BJ (cell line): ENCODE results near the gene ZDHHC1. TPM values are rescaled to one million over a fixed set of nuclear protein-coding genes. Genes with fewer than 3 reads are reported as not detected.
"Not testable (repeated sequence)": the region's sequence is repeated elsewhere in the genome, so short reads cannot be mapped to it uniquely, and the experiment has no call there.

ENCODE experiments used
- CTCF ChIA-PET: fragments of 350-600 bp; formaldehyde crosslinking; extraction: SDS; loops from one replicate; lab custom pipeline; 2021; ENCODE audit warnings: antibody characterized with exemption, inconsistent platforms; lab: Yijun Ruan, JAX
- POLR2A ChIA-PET: fragments of 300-600 bp; sonication (Branson Sonifier 250); formaldehyde crosslinking; extraction: SDS; loops from one replicate; lab custom pipeline; 2021; ENCODE audit warnings: antibody characterized with exemption; lab: Charles Lee
- DNase-seq: peaks from one replicate; pipeline ENCODE4 v3.0.0-alpha.2; 2011; ENCODE audit warnings: low read depth
- H3K27me3 ChIP-seq: 2 replicates; pipeline ENCODE4 v1.6.0; 2011; ENCODE audit warnings: low read length; ENCODE audit not compliant: control insufficient read depth, insufficient read depth
- H3K36me3 ChIP-seq: 2 replicates; pipeline ENCODE4 v1.5.1; 2011; ENCODE audit warnings: low read length; ENCODE audit not compliant: control insufficient read depth, insufficient read depth
- H3K4me3 ChIP-seq: 2 replicates; pipeline ENCODE4 v1.5.1; 2011; ENCODE audit warnings: low read depth, mild to moderate bottlenecking, control low read depth, low read length
- polyA plus RNA-seq: library from polyadenylated mRNA; depleted of rRNA; stranded (reverse); fragments of >200 nt; gene quantifications from 2 replicates; pipeline ENCODE4 v1.2.3, GENCODE V29; 2011
- TF ChIP-seq, protein P1 (sequence below): IDR thresholded peaks from 2 replicates; pipeline ENCODE4 v1.5.1; 2011; ENCODE audit warnings: low read depth, mild to moderate bottlenecking, control low read depth, inconsistent platforms, low read length, moderate library complexity; ENCODE audit not compliant: insufficient read depth

ZDHHC1 gene
- polyA plus RNA-seq, 1 experiment, result 7.4 TPM

DNA sequence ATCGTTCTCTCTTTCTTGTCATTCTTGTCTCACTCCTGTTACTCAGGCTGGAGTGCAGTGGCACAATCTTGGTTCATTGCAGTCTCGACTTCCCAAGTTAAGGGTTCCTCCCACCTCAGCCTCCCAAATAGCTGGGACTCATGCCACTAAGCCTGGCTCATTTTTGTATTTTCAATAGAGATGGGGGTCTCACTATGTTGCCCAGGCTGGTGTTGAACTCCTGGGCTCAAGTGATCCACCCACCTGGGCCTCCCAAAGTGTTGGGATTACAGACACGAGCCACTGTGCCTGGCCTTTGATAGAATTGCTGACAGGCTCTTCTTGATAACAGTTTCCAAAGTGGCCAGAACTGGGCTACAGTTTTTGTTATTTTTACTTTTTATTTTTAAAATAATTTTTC, 55.2 kb downstream of the ZDHHC1 start:
- CTCF ChIA-PET, result no interaction called here
- TF ChIP-seq, protein P1, sequence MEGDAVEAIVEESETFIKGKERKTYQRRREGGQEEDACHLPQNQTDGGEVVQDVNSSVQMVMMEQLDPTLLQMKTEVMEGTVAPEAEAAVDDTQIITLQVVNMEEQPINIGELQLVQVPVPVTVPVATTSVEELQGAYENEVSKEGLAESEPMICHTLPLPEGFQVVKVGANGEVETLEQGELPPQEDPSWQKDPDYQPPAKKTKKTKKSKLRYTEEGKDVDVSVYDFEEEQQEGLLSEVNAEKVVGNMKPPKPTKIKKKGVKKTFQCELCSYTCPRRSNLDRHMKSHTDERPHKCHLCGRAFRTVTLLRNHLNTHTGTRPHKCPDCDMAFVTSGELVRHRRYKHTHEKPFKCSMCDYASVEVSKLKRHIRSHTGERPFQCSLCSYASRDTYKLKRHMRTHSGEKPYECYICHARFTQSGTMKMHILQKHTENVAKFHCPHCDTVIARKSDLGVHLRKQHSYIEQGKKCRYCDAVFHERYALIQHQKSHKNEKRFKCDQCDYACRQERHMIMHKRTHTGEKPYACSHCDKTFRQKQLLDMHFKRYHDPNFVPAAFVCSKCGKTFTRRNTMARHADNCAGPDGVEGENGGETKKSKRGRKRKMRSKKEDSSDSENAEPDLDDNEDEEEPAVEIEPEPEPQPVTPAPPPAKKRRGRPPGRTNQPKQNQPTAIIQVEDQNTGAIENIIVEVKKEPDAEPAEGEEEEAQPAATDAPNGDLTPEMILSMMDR, result no peak
- DNase-seq, result no peak
- Histone ChIP-seq H3K4me3 (no peak overlapping the region), H3K36me3 (no peaks in the 10 kb centered on the region), H3K27me3 (peaks cover 19% of the 10 kb centered on the region)
- POLR2A ChIA-PET, result no interaction called here

DNA sequence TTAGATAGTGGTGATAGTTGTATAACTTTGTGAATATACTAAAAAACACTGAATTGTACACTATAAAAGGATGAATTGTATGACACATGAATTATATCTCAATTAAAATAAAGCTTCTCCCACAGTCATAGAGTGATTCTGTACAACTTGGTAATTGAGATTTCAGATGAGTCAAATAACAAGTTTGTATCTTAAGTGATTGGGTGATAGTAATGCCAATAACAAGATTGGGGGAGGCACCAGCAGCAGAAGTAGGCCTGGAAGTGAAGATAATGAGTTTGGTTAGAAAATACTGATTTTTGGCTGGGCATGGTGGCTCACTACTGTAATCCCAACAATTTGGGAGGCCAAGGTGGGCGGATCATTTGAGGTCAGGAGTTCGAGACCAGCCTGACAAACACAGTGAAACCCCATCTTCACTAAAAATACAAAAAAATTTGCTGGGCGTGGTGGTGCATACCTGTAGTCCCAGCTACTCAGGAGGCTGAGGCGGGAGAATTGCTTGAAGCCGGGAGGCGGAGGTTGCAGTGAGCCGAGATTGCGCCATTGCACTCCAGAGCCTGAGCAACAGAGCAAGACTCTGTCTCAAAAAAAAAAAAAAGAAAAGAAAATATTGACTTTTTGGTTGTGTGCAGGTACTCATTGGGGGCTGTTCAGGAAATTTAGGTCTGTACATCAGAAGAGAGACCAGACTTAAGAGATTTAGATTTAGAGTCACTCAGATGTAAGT, 56.6 kb downstream of the ZDHHC1 start:
- CTCF ChIA-PET, result interaction anchor here (0.5 kb wide), 1 partner anchor 10 kb away, joined by 3 read pairs; no protein-coding TSS in a partner anchor
- POLR2A ChIA-PET, DNase-seq, H3K36me3 ChIP-seq, H3K4me3 ChIP-seq: not testable (repeated sequence)
- H3K27me3 ChIP-seq, result peaks cover 14% of the 10 kb centered on the region

DNA sequence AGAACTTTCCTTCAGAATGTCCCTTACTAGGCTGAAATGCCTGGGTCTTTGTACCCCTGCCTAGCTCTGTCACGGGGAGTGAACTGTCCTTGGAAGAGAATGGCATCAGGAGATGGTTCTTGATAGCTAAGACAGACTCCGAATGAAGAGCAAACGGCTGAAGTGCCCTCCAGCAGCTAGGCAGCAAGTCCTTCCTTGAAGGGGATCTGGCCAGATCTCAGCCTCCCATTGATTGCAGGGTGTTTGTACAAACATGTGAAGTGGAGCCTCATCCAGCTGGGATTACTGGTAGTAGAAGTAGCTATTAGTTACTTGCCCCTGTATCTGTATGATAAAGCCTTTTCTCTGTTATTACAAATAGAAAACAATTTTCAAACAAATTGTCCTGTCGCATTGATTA, 58.7 kb downstream of the ZDHHC1 start:
- Histone ChIP-seq H3K4me3 (no peak overlapping the region), H3K27me3 (peaks cover 15% of the 10 kb centered on the region), H3K36me3 (no peaks in the 10 kb centered on the region)
- ChIA-PET CTCF (interaction anchor here (0.7 to 1.3 kb wide), 3 partner anchors 14 to 858 kb away, joined by 3 to 4 read pairs (median 3); no protein-coding TSS in a partner anchor), POLR2A (no interaction called here)
- DNase-seq, result no peak
- TF ChIP-seq, protein P1, result no peak

DNA sequence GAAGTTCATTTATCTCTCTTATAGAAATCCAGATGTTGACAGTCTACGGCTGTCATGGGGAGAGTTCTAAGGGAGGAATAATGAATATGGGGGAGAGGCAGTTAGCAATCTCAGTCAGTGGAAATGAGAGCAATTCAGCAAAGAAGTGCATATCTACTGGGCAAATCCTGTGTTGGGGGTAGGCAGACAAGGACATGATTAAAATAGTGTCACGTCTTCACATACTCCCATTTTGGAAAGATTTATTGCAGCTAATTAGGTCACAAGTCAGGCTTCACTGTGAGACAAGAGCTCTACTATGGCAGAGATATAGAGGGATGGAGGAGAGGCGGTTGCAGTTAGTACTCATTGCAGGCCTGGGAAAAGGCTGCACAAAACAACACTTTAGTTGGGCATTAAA, 59.9 kb downstream of the ZDHHC1 start:
- TF ChIP-seq, protein P1, result no peak

DNA sequence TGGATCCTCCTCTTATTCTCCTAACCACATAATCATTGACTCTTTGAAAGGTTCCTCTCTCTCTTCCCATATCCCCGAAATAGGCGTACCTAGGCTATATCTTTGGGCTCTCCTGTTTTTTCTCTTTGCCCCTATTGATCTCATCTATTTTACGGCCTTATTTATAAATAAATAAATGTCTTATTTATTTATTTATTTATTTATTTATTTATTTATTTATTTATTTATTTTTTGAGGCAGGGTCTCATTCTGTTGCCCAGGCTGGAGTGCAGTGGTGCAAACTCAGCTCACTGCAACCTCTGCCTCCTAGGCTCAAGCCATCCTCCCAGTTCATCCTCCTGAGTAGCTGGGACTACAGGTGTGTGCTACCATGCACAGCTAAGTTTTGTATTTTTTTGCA, 63.8 kb downstream of the ZDHHC1 start:
- H3K27me3 ChIP-seq, H3K36me3 ChIP-seq, H3K4me3 ChIP-seq, POLR2A ChIA-PET, DNase-seq: not testable (repeated sequence)
- CTCF ChIA-PET, result interaction anchor here (0.9 to 2.5 kb wide), 7 partner anchors 13 to 114 kb away, joined by 3 to 9 read pairs (median 3); no protein-coding TSS in a partner anchor

More for the DNA sequence above, 59.9 kb downstream of the ZDHHC1 start:
- ChIA-PET POLR2A (no interaction called here), CTCF (interaction anchor here (0.6 to 1.3 kb wide), 3 partner anchors 13 to 109 kb away, joined by 3 to 4 read pairs (median 3); no protein-coding TSS in a partner anchor)
- Histone ChIP-seq H3K36me3 (no peaks in the 10 kb centered on the region), H3K4me3 (no peak overlapping the region), H3K27me3 (peaks cover 15% of the 10 kb centered on the region)
- DNase-seq, result no peak

DNA sequence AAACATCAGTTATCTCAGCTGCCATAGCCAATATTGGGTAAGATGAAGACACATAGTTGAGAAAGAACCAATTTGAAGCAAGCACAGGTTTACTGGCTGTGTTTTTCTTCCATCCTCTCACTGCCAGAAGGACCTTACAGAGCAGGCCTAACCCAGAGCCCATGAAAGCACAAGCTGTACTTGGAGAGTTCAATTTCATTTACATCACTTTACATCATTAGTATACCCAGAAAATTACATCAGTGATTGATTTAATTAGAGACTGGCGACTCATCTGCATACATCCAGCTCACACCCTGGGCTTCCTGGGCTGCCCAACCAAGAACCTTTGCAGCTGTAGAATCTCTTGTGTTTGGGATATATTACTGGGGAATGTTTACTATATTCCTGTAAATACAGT, 66.0 kb downstream of the ZDHHC1 start:
- H3K4me3 ChIP-seq, result no peak overlapping the region
- POLR2A ChIA-PET, result no interaction called here
- no peak for DNase-seq
- H3K27me3 ChIP-seq, result peaks cover 4% of the 10 kb centered on the region
- TF ChIP-seq, protein P1, result no peak
- CTCF ChIA-PET, result interaction anchor here (0.8 to 1.5 kb wide), 5 partner anchors 11 to 125 kb away, joined by 3 to 9 read pairs (median 4); no protein-coding TSS in a partner anchor
- H3K36me3 ChIP-seq, result no peaks in the 10 kb centered on the region
